ENCODE data around the gene GAB1.

The GAB1 gene

DNA sequence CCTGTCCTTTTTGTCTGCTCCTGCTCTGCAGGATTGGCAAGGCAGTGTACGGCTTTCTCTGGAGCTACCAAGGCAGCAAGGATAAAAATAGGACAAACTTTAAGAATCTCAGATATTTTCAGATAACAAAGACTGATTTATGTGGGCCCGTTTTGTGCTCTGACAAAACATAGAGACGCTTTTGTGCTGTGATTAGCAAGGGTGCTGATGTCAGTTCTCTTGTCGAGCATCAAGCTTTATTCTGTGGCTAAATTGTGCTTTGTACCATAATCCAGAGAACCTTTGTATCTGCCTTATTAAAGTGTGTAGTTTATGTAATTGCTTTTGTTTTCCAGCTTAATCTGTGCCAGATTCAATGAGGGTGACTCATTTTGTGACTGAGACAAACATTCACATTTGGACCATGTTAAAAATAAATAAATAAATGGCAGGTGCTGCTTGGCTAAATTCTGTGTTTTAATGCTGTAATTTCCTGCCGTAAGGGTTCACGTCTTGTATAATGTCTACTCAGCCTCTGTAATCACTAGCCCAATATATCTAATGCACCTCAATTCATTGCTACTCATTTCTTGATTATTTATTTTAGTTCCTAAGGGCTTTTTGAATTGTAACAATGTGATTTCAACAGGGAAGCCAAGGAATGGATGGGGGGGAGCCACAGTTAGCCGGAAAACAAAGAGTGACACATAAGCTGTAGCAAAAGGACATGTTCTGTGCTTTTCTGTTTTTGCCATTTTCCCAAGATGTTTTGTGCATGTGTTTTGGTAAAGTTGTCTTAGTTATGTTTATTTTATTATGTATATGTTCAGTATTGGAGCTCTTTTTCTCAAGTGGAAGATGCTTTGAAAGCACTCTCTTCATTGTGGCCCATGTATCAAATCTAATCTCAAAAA, 75.1 kb downstream of the GAB1 start:
- H3K4me1 ChIP-seq (ENCODE audit: control insufficient read depth, insufficient read depth, low read length), result no peaks in the 10 kb centered on the region
- no peaks in the 10 kb centered on the region for H3K27me3 ChIP-seq (ENCODE audit: control insufficient read depth, insufficient read depth, low read length)
- H3K4me3 ChIP-seq (ENCODE audit: low read depth, low read length), result no peak overlapping the region
- no peak overlapping the region for H3K9ac ChIP-seq (ENCODE audit: low read depth, low read length)
- no peaks in the 10 kb centered on the region for H3K9me3 ChIP-seq (ENCODE audit: control insufficient read depth, insufficient read depth, low read length)
- no peaks in the 10 kb centered on the region for H3K36me3 ChIP-seq (ENCODE audit: control insufficient read depth, insufficient read depth, low read length)

- no peaks in the 10 kb centered on the region for H3K4me1 ChIP-seq (ENCODE audit: control insufficient read depth, insufficient read depth, low read length)
- no peak overlapping the region for H3K9ac ChIP-seq (ENCODE audit: low read depth, low read length)
Observed at GRCh38 chr4:143412420-143412758, 75.7 kb downstream of the GAB1 start.

GRCh38 chr4:143417679-143418403, 81.2 kb downstream of the GAB1 start:
- no peaks in the 10 kb centered on the region for H3K9me3 ChIP-seq (ENCODE audit: control insufficient read depth, insufficient read depth, low read length)
- no peak overlapping the region for H3K9ac ChIP-seq (ENCODE audit: low read depth, low read length)
- H3K4me3 ChIP-seq (ENCODE audit: low read depth, low read length), result no peak overlapping the region
- no peaks in the 10 kb centered on the region for H3K27me3 ChIP-seq (ENCODE audit: control insufficient read depth, insufficient read depth, low read length)
- H3K36me3 ChIP-seq (ENCODE audit: control insufficient read depth, insufficient read depth, low read length), result no peaks in the 10 kb centered on the region
- no peaks in the 10 kb centered on the region for H3K4me1 ChIP-seq (ENCODE audit: control insufficient read depth, insufficient read depth, low read length)

More at GRCh38 chr4:143412420-143412758, 75.7 kb downstream of the GAB1 start:
- H3K27me3 ChIP-seq (ENCODE audit: control insufficient read depth, insufficient read depth, low read length), result no peaks in the 10 kb centered on the region
- H3K4me3 ChIP-seq (ENCODE audit: low read depth, low read length), result no peak overlapping the region
- no peaks in the 10 kb centered on the region for H3K9me3 ChIP-seq (ENCODE audit: control insufficient read depth, insufficient read depth, low read length)
- no peaks in the 10 kb centered on the region for H3K36me3 ChIP-seq (ENCODE audit: control insufficient read depth, insufficient read depth, low read length)

GRCh38 chr4:143420227-143420626, 83.6 kb downstream of the GAB1 start:
- no peaks in the 10 kb centered on the region for H3K9me3 ChIP-seq (ENCODE audit: control insufficient read depth, insufficient read depth, low read length)
- H3K4me3 ChIP-seq (ENCODE audit: low read depth, low read length), result no peak overlapping the region
- H3K4me1 ChIP-seq (ENCODE audit: control insufficient read depth, insufficient read depth, low read length), result no peaks in the 10 kb centered on the region
- H3K27me3 ChIP-seq (ENCODE audit: control insufficient read depth, insufficient read depth, low read length), result no peaks in the 10 kb centered on the region
- H3K9ac ChIP-seq (ENCODE audit: low read depth, low read length), result no peak overlapping the region
- no peaks in the 10 kb centered on the region for H3K36me3 ChIP-seq (ENCODE audit: control insufficient read depth, insufficient read depth, low read length)

DNA sequence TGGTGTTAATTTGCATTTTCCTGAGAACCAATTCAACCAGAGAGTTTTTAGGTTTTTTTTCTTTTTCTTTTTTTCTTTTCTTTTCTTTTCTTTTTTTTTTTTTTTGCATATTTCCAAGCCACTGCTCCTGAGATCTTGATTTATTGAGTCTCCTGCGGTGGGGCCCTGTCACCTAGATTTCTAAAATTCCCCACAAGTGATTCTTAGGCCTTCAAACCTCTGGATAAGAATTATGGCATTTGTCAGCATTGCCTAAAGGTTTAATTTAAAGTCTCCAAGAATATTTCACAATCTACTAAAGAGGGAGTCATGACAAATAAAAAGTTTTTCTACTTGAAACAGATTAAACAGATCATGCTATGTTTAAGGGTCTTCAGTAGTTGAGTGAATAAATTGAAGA, 84.9 kb downstream of the GAB1 start:
- Histone ChIP-seq H3K9ac (ENCODE audit: low read depth, low read length) (no peak overlapping the region), H3K4me3 (ENCODE audit: low read depth, low read length) (no peak overlapping the region), H3K9me3 (ENCODE audit: control insufficient read depth, insufficient read depth, low read length) (no peaks in the 10 kb centered on the region), H3K4me1 (ENCODE audit: control insufficient read depth, insufficient read depth, low read length) (no peaks in the 10 kb centered on the region), H3K36me3 (ENCODE audit: control insufficient read depth, insufficient read depth, low read length) (no peaks in the 10 kb centered on the region), H3K27me3 (ENCODE audit: control insufficient read depth, insufficient read depth, low read length) (no peaks in the 10 kb centered on the region)

DNA sequence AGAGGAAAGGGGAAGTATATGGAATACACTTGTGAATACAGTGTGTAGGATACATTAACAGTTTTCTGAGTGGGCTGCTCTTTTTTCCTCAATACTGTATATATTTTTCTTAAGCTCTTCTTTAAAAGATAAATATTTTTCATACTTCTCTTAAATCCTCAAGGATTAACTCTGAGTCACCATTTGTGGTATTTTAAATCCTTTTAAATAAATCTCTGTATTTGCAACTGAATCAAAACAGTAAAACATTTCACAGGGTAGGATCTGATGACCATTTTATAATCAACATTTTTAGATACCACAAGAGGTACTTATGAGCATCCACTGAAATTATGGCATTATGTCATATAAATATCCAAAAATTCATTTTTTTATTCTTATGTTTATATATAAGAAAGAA, 87.6 kb downstream of the GAB1 start:
- H3K9ac ChIP-seq (ENCODE audit: low read depth, low read length), result no peak overlapping the region
- no peaks in the 10 kb centered on the region for H3K9me3 ChIP-seq (ENCODE audit: control insufficient read depth, insufficient read depth, low read length)
- H3K27me3 ChIP-seq (ENCODE audit: control insufficient read depth, insufficient read depth, low read length), result no peaks in the 10 kb centered on the region
- H3K36me3 ChIP-seq (ENCODE audit: control insufficient read depth, insufficient read depth, low read length), result no peaks in the 10 kb centered on the region
- no peaks in the 10 kb centered on the region for H3K4me1 ChIP-seq (ENCODE audit: control insufficient read depth, insufficient read depth, low read length)
- H3K4me3 ChIP-seq (ENCODE audit: low read depth, low read length), result no peak overlapping the region

- Histone ChIP-seq H3K9me3 (ENCODE audit: control insufficient read depth, insufficient read depth, low read length) (no peaks in the 10 kb centered on the region), H3K9ac (ENCODE audit: low read depth, low read length) (no peak overlapping the region), H3K36me3 (ENCODE audit: control insufficient read depth, insufficient read depth, low read length) (no peaks in the 10 kb centered on the region), H3K4me3 (ENCODE audit: low read depth, low read length) (no peak overlapping the region), H3K27me3 (ENCODE audit: control insufficient read depth, insufficient read depth, low read length) (no peaks in the 10 kb centered on the region), H3K4me1 (ENCODE audit: control insufficient read depth, insufficient read depth, low read length) (no peaks in the 10 kb centered on the region)
Observed at GRCh38 chr4:143431526-143432257, 95.0 kb downstream of the GAB1 start.

DNA sequence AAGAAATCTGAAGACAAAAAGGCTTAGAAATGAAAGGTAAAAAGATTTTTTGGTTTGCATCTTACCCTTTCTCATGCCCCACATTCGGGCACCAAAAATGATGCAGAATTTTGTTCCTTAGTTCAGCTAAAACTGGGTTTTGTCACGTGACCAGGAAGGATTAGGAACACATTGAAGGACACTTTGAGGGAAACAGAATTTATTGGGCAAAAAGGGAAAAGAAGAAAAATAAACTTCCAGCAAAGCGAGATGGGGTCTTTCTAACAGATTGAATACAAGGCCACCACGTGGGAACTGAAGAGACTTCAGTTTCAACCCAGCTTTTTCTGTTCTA, 95.5 kb downstream of the GAB1 start:
- no peaks in the 10 kb centered on the region for H3K36me3 ChIP-seq (ENCODE audit: control insufficient read depth, insufficient read depth, low read length)
- no peaks in the 10 kb centered on the region for H3K9me3 ChIP-seq (ENCODE audit: control insufficient read depth, insufficient read depth, low read length)
- no peak overlapping the region for H3K4me3 ChIP-seq (ENCODE audit: low read depth, low read length)
- H3K4me1 ChIP-seq (ENCODE audit: control insufficient read depth, insufficient read depth, low read length), result no peaks in the 10 kb centered on the region
- H3K27me3 ChIP-seq (ENCODE audit: control insufficient read depth, insufficient read depth, low read length), result no peaks in the 10 kb centered on the region
- H3K9ac ChIP-seq (ENCODE audit: low read depth, low read length), result no peak overlapping the region

GRCh38 chr4:143433231-143433630, 96.6 kb downstream of the GAB1 start:
- H3K27me3 ChIP-seq (ENCODE audit: control insufficient read depth, insufficient read depth, low read length), result no peaks in the 10 kb centered on the region
- H3K4me3 ChIP-seq (ENCODE audit: low read depth, low read length), result no peak overlapping the region
- H3K9ac ChIP-seq (ENCODE audit: low read depth, low read length), result no peak overlapping the region
- H3K9me3 ChIP-seq (ENCODE audit: control insufficient read depth, insufficient read depth, low read length), result no peaks in the 10 kb centered on the region
- H3K36me3 ChIP-seq (ENCODE audit: control insufficient read depth, insufficient read depth, low read length), result no peaks in the 10 kb centered on the region
- no peaks in the 10 kb centered on the region for H3K4me1 ChIP-seq (ENCODE audit: control insufficient read depth, insufficient read depth, low read length)

DNA sequence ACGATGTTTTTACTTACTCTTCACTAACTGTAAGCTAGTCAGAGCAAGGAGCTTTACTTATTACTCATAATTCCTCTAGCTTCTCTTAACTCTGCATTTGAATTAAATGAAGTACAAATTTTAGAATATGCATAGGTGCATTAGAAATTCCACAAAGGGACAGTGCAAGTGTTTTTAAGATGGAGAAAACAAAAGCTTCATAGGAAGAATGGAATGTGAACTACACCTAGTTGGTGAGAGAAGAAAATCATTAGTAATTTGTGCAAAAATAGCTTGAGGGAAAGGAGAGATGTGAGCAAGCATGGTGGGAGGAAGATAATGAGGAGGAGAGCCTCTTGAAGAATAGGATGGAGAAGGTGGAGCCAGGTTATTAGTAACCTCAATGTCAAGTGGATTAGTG, 99.3 kb downstream of the GAB1 start:
- Histone ChIP-seq H3K27me3 (ENCODE audit: control insufficient read depth, insufficient read depth, low read length) (no peaks in the 10 kb centered on the region), H3K4me1 (ENCODE audit: control insufficient read depth, insufficient read depth, low read length) (no peaks in the 10 kb centered on the region), H3K9ac (ENCODE audit: low read depth, low read length) (no peak overlapping the region), H3K9me3 (ENCODE audit: control insufficient read depth, insufficient read depth, low read length) (no peaks in the 10 kb centered on the region), H3K4me3 (ENCODE audit: low read depth, low read length) (no peak overlapping the region), H3K36me3 (ENCODE audit: control insufficient read depth, insufficient read depth, low read length) (no peaks in the 10 kb centered on the region)

GRCh38 chr4:143437476-143437875, 100.8 kb downstream of the GAB1 start:
- Histone ChIP-seq H3K9ac (ENCODE audit: low read depth, low read length) (no peak overlapping the region), H3K4me3 (ENCODE audit: low read depth, low read length) (no peak overlapping the region), H3K9me3 (ENCODE audit: control insufficient read depth, insufficient read depth, low read length) (no peaks in the 10 kb centered on the region), H3K4me1 (ENCODE audit: control insufficient read depth, insufficient read depth, low read length) (no peaks in the 10 kb centered on the region), H3K36me3 (ENCODE audit: control insufficient read depth, insufficient read depth, low read length) (no peaks in the 10 kb centered on the region), H3K27me3 (ENCODE audit: control insufficient read depth, insufficient read depth, low read length) (no peaks in the 10 kb centered on the region)

All from iPS-15b (cell line).